GM10266 (cell line): ENCODE data around the gene MAP3K4.

ENCODE experiments used
- DNase-seq: peaks from one replicate; pipeline ENCODE4 v3.0.0; 2012; ENCODE audit errors: extremely low spot score
- CTCF ChIP-seq: IDR thresholded peaks from 2 replicates; pipeline ENCODE4 v1.5.1; 2012; ENCODE audit warnings: mild to moderate bottlenecking, low read depth; ENCODE audit not compliant: control insufficient read depth, insufficient read depth; ENCODE audit errors: missing control alignments

The MAP3K4 gene

GRCh38 chr6:160995271-160995670 is 3.7 kb downstream of the MAP3K4 start:
- no peak for DNase-seq
- TF ChIP-seq CTCF, result no peak

- no peak for TF ChIP-seq CTCF
- DNase-seq, result no peak
Observed at GRCh38 chr6:160996131-160996601, 4.6 kb downstream of the MAP3K4 start.

GRCh38 chr6:160998217-160998616 is 6.6 kb downstream of the MAP3K4 start:
- no peak for TF ChIP-seq CTCF
- DNase-seq, result no peak

- no peak for TF ChIP-seq CTCF
Observed at GRCh38 chr6:160998766-160999165, 7.2 kb downstream of the MAP3K4 start.

GRCh38 chr6:160999516-160999915 is 7.9 kb downstream of the MAP3K4 start:
- no peak for TF ChIP-seq CTCF

More at GRCh38 chr6:160998766-160999165, 7.2 kb downstream of the MAP3K4 start:
- DNase-seq, result no peak

GRCh38 chr6:161000632-161001031 is 9.1 kb downstream of the MAP3K4 start:
- no peak for TF ChIP-seq CTCF

More at GRCh38 chr6:160999516-160999915, 7.9 kb downstream of the MAP3K4 start:
- no peak for DNase-seq

GRCh38 chr6:161001421-161001820 is 9.9 kb downstream of the MAP3K4 start:
- DNase-seq, result no peak
- no peak for TF ChIP-seq CTCF

More at GRCh38 chr6:161000632-161001031, 9.1 kb downstream of the MAP3K4 start:
- DNase-seq, result no peak
